GM23338 (cell line): ENCODE results near the gene ASPSCR1. TPM values are rescaled to one million over a fixed set of nuclear protein-coding genes. Genes with fewer than 3 reads are reported as not detected.

Experiments used
- ATAC-seq: fragments of 200-7000 bp; cut with Tn5 transposase; 3 replicates; pipeline ENCODE4 v1.9.1; 2020
- DNase-seq: peaks from one replicate; pipeline ENCODE4 v3.0.0-alpha.2; 2015; ENCODE audit warnings: low spot score
- H2AFZ ChIP-seq: fragments of 200-600 bp; sonication (generic); 2 replicates; pipeline ENCODE4 v1.8.0; 2016; ENCODE audit warnings: antibody characterized with exemption, mild to moderate bottlenecking, moderate library complexity
- H3F3A ChIP-seq: fragments of 200-600 bp; sonication (generic); replicated peaks from 2 replicates; pipeline ENCODE4 v1.8.0; 2017; ENCODE audit warnings: antibody characterized with exemption, mixed run types, low read depth
- H3K27ac ChIP-seq: fragments of 200-600 bp; sonication (generic); 2 replicates; pipeline ENCODE4 v1.6.1; 2016; ENCODE audit warnings: low read depth
- H3K27me3 ChIP-seq: fragments of 200-600 bp; sonication (generic); 2 replicates; pipeline ENCODE4 v1.8.0; 2016; ENCODE audit warnings: mild to moderate bottlenecking, mixed run types, moderate library complexity; ENCODE audit not compliant: insufficient read depth
- H3K36me3 ChIP-seq: fragments of 200-600 bp; sonication (generic); 2 replicates; pipeline ENCODE4 v1.8.0; 2016; ENCODE audit warnings: mild to moderate bottlenecking; ENCODE audit not compliant: insufficient read depth
- H3K4me1 ChIP-seq: fragments of 200-600 bp; sonication (generic); 2 replicates; pipeline ENCODE4 v1.8.0; 2016; ENCODE audit warnings: mild to moderate bottlenecking, moderate library complexity; ENCODE audit not compliant: insufficient read depth
- H3K4me2 ChIP-seq: fragments of 200-600 bp; sonication (generic); 2 replicates; pipeline ENCODE4 v1.7.1; 2017; ENCODE audit warnings: mixed run types
- H3K4me3 ChIP-seq: fragments of 200-600 bp; sonication (generic); 2 replicates; pipeline ENCODE4 v1.6.1; 2016; ENCODE audit warnings: mixed run types
- H3K79me2 ChIP-seq: fragments of 200-600 bp; sonication (generic); replicated peaks from 2 replicates; pipeline ENCODE4 v1.8.0; 2017; ENCODE audit warnings: mild to moderate bottlenecking; ENCODE audit not compliant: insufficient read depth
- H3K9me2 ChIP-seq: fragments of 200-600 bp; sonication (generic); 2 replicates; pipeline ENCODE4 v1.8.0; 2017; ENCODE audit not compliant: insufficient read depth
- H4K20me1 ChIP-seq: fragments of 200-600 bp; sonication (generic); replicated peaks from 2 replicates; pipeline ENCODE4 v1.8.0; 2017; ENCODE audit warnings: mild to moderate bottlenecking; ENCODE audit not compliant: insufficient read depth
- H3K27ac Mint-ChIP-seq: 2 replicates; pipeline ENCODE4 v1.8.0; 2020; ENCODE audit warnings: inconsistent platforms, mild to moderate bottlenecking, moderate library complexity, mixed read lengths
- H3K27me3 Mint-ChIP-seq: 3 replicates; pipeline ENCODE4 v1.8.0; 2022; ENCODE audit warnings: low read depth, mild to moderate bottlenecking, moderate library complexity, mixed read lengths, inconsistent platforms; ENCODE audit not compliant: insufficient read depth, poor library complexity
- H3K36me3 Mint-ChIP-seq: 3 replicates; pipeline ENCODE4 v1.8.0; 2021; ENCODE audit warnings: low read depth, mild to moderate bottlenecking, inconsistent platforms, moderate library complexity, mixed read lengths
- H3K4me1 Mint-ChIP-seq: 3 replicates; pipeline ENCODE4 v1.8.0; 2020; ENCODE audit warnings: mild to moderate bottlenecking, inconsistent platforms, mixed read lengths
- H3K4me3 Mint-ChIP-seq: 3 replicates; pipeline ENCODE4 v1.8.0; 2021; ENCODE audit warnings: moderate library complexity, mild to moderate bottlenecking, inconsistent platforms, mixed read lengths
- H3K9me3 Mint-ChIP-seq: 3 replicates; pipeline ENCODE4 v1.8.0; 2020; ENCODE audit warnings: moderate library complexity, mild to moderate bottlenecking, inconsistent platforms, mixed read lengths
- CREB1 ChIP-seq: fragments of 250-450 bp; sonication (Bioruptor Pico); IDR thresholded peaks from 2 replicates; pipeline ENCODE4 v1.5.0; 2020; ENCODE audit warnings: low read depth, mild to moderate bottlenecking, moderate library complexity
- EZH2 ChIP-seq: fragments of 200-600 bp; sonication (generic); IDR thresholded peaks from one replicate; pipeline ENCODE4 v1.8.0; 2017; ENCODE audit warnings: antibody characterized with exemption, mild to moderate bottlenecking, low read depth; ENCODE audit not compliant: unreplicated experiment
- EZH2phosphoT487 ChIP-seq: fragments of 200-600 bp; sonication (generic); IDR thresholded peaks from one replicate; pipeline ENCODE4 v1.8.1; 2018; ENCODE audit warnings: antibody characterized with exemption; ENCODE audit not compliant: unreplicated experiment
- JUNB ChIP-seq: IDR thresholded peaks from one replicate; pipeline ENCODE4 v1.6.1; 2016; ENCODE audit warnings: antibody characterized with exemption; ENCODE audit not compliant: unreplicated experiment
- NANOG ChIP-seq: IDR thresholded peaks from 2 replicates; pipeline ENCODE4 v1.6.1; 2016; ENCODE audit warnings: antibody characterized with exemption, borderline replicate concordance
- POLR2AphosphoS5 ChIP-seq: IDR thresholded peaks from 2 replicates; pipeline ENCODE4 v1.6.1; 2016; ENCODE audit warnings: antibody characterized with exemption, low read depth
- STAT1 ChIP-seq: IDR thresholded peaks from one replicate; pipeline ENCODE4 v1.6.1; 2016; ENCODE audit warnings: antibody characterized with exemption; ENCODE audit not compliant: unreplicated experiment
- ZNF114 ChIP-seq: fragments of 250-450 bp; sonication (Bioruptor Pico); IDR thresholded peaks from 2 replicates; pipeline ENCODE4 v1.5.0; 2020; ENCODE audit warnings: mild to moderate bottlenecking, moderate library complexity
- ZNF331 ChIP-seq: fragments of 250-450 bp; sonication (Bioruptor Pico); IDR thresholded peaks from 2 replicates; pipeline ENCODE4 v1.5.0; 2020; ENCODE audit warnings: low read depth, mild to moderate bottlenecking, moderate library complexity
- polyA plus RNA-seq: library from polyadenylated mRNA; unstranded; fragments of >200 nt; fragmentation: Nextera tagmentation; extraction: Ambion mirVana; gene quantifications from 2 replicates; pipeline ENCODE4 v1.2.1, GENCODE V29; 2016
- total RNA-seq: library from RNA; depleted of rRNA; stranded (reverse); fragments of >200 nt; shearing (Covaris generic); gene quantifications from 2 replicates; pipeline ENCODE4 v1.2.3, GENCODE V29; 2014
- TF ChIP-seq, protein P1 (sequence below): IDR thresholded peaks from one replicate; pipeline ENCODE4 v1.6.1; 2018; ENCODE audit warnings: antibody characterized with exemption; ENCODE audit not compliant: unreplicated experiment
- TF ChIP-seq, protein P2 (sequence below), 2 experiments: fragments of 200-600 bp in 1 of 2; sonication (generic) in 1 of 2; conservative IDR thresholded peaks; 2 replicates each; pipeline versions ENCODE4 v1.5.1 to v1.6.1; 2016 to 2017; ENCODE audit warnings: antibody characterized with exemption in 2 of 2, low read depth in 2 of 2, mild to moderate bottlenecking in 2 of 2, moderate library complexity in 1 of 2
- TF ChIP-seq, protein P3 (sequence below): fragments of 250-450 bp; sonication (Bioruptor Pico); IDR thresholded peaks from 2 replicates; pipeline ENCODE4 v1.5.0; 2020; ENCODE audit warnings: mild to moderate bottlenecking, moderate library complexity
- TF ChIP-seq, protein P4 (sequence below): IDR thresholded peaks from 2 replicates; pipeline ENCODE4 v1.6.1; 2016; ENCODE audit warnings: antibody characterized with exemption

The ASPSCR1 gene
- total and polyA plus RNA-seq, 2 experiments from 2014 or later, result 44.2 to 46.9 TPM

DNA sequence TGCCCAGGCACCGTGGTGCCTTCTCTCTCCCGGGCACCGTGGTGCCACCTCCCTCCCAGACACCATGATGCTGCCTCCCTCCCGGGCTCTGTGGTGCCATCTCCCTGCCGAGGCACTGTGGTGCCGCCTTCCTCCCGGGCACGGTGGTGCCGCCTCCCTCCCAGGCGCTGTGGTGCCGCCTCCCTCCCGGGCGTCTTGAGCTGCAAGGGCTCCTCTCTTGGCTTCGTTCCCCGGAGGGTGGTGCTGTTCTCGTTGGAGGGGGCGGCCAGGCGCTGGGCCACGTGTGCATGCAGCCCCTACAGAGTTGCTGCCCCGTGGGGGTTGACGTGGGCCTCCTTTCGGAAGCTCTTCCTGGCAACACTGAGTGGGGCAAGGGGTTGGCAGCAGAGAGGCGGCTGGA is 37.0 kb downstream of the ASPSCR1 start:
- H3K79me2 ChIP-seq, result no peaks in the 10 kb centered on the region
- no peaks in the 10 kb centered on the region for H3K27me3 ChIP-seq
- no peak overlapping the region for H3K4me2 ChIP-seq
- no peaks in the 10 kb centered on the region; the same call in 1 of the 2 replicates for H4K20me1 ChIP-seq
- DNase-seq (no peak), ATAC-seq (no peak)
- no peaks in the 10 kb centered on the region for H3K9me2 ChIP-seq
- H3F3A ChIP-seq, result 0 out of 2 replicates have a peak, but pooled peaks cover 4% of the 10 kb centered on the region
- no peaks in the 10 kb centered on the region for H3K9me3 Mint-ChIP-seq
- H3K4me3 Mint-ChIP-seq, result no peak overlapping the region
- TF ChIP-seq, protein P1, sequence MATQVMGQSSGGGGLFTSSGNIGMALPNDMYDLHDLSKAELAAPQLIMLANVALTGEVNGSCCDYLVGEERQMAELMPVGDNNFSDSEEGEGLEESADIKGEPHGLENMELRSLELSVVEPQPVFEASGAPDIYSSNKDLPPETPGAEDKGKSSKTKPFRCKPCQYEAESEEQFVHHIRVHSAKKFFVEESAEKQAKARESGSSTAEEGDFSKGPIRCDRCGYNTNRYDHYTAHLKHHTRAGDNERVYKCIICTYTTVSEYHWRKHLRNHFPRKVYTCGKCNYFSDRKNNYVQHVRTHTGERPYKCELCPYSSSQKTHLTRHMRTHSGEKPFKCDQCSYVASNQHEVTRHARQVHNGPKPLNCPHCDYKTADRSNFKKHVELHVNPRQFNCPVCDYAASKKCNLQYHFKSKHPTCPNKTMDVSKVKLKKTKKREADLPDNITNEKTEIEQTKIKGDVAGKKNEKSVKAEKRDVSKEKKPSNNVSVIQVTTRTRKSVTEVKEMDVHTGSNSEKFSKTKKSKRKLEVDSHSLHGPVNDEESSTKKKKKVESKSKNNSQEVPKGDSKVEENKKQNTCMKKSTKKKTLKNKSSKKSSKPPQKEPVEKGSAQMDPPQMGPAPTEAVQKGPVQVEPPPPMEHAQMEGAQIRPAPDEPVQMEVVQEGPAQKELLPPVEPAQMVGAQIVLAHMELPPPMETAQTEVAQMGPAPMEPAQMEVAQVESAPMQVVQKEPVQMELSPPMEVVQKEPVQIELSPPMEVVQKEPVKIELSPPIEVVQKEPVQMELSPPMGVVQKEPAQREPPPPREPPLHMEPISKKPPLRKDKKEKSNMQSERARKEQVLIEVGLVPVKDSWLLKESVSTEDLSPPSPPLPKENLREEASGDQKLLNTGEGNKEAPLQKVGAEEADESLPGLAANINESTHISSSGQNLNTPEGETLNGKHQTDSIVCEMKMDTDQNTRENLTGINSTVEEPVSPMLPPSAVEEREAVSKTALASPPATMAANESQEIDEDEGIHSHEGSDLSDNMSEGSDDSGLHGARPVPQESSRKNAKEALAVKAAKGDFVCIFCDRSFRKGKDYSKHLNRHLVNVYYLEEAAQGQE, result no peak
- TF ChIP-seq JUNB (no peak), EZH2phosphoT487 (no peak), NANOG (no peak), STAT1 (no peak), ZNF114 (CRISPR knock-in tag) (no peak), EZH2 (no peak), ZNF331 (no peak), POLR2AphosphoS5 (no peak), CREB1 (CRISPR knock-in tag) (no peak)
- TF ChIP-seq, protein P2, sequence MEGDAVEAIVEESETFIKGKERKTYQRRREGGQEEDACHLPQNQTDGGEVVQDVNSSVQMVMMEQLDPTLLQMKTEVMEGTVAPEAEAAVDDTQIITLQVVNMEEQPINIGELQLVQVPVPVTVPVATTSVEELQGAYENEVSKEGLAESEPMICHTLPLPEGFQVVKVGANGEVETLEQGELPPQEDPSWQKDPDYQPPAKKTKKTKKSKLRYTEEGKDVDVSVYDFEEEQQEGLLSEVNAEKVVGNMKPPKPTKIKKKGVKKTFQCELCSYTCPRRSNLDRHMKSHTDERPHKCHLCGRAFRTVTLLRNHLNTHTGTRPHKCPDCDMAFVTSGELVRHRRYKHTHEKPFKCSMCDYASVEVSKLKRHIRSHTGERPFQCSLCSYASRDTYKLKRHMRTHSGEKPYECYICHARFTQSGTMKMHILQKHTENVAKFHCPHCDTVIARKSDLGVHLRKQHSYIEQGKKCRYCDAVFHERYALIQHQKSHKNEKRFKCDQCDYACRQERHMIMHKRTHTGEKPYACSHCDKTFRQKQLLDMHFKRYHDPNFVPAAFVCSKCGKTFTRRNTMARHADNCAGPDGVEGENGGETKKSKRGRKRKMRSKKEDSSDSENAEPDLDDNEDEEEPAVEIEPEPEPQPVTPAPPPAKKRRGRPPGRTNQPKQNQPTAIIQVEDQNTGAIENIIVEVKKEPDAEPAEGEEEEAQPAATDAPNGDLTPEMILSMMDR (conservative IDR thresholded peaks at IDR 0.05; ENCODE audit: low read depth in 2 of 2), result no peak
- TF ChIP-seq, protein P3, sequence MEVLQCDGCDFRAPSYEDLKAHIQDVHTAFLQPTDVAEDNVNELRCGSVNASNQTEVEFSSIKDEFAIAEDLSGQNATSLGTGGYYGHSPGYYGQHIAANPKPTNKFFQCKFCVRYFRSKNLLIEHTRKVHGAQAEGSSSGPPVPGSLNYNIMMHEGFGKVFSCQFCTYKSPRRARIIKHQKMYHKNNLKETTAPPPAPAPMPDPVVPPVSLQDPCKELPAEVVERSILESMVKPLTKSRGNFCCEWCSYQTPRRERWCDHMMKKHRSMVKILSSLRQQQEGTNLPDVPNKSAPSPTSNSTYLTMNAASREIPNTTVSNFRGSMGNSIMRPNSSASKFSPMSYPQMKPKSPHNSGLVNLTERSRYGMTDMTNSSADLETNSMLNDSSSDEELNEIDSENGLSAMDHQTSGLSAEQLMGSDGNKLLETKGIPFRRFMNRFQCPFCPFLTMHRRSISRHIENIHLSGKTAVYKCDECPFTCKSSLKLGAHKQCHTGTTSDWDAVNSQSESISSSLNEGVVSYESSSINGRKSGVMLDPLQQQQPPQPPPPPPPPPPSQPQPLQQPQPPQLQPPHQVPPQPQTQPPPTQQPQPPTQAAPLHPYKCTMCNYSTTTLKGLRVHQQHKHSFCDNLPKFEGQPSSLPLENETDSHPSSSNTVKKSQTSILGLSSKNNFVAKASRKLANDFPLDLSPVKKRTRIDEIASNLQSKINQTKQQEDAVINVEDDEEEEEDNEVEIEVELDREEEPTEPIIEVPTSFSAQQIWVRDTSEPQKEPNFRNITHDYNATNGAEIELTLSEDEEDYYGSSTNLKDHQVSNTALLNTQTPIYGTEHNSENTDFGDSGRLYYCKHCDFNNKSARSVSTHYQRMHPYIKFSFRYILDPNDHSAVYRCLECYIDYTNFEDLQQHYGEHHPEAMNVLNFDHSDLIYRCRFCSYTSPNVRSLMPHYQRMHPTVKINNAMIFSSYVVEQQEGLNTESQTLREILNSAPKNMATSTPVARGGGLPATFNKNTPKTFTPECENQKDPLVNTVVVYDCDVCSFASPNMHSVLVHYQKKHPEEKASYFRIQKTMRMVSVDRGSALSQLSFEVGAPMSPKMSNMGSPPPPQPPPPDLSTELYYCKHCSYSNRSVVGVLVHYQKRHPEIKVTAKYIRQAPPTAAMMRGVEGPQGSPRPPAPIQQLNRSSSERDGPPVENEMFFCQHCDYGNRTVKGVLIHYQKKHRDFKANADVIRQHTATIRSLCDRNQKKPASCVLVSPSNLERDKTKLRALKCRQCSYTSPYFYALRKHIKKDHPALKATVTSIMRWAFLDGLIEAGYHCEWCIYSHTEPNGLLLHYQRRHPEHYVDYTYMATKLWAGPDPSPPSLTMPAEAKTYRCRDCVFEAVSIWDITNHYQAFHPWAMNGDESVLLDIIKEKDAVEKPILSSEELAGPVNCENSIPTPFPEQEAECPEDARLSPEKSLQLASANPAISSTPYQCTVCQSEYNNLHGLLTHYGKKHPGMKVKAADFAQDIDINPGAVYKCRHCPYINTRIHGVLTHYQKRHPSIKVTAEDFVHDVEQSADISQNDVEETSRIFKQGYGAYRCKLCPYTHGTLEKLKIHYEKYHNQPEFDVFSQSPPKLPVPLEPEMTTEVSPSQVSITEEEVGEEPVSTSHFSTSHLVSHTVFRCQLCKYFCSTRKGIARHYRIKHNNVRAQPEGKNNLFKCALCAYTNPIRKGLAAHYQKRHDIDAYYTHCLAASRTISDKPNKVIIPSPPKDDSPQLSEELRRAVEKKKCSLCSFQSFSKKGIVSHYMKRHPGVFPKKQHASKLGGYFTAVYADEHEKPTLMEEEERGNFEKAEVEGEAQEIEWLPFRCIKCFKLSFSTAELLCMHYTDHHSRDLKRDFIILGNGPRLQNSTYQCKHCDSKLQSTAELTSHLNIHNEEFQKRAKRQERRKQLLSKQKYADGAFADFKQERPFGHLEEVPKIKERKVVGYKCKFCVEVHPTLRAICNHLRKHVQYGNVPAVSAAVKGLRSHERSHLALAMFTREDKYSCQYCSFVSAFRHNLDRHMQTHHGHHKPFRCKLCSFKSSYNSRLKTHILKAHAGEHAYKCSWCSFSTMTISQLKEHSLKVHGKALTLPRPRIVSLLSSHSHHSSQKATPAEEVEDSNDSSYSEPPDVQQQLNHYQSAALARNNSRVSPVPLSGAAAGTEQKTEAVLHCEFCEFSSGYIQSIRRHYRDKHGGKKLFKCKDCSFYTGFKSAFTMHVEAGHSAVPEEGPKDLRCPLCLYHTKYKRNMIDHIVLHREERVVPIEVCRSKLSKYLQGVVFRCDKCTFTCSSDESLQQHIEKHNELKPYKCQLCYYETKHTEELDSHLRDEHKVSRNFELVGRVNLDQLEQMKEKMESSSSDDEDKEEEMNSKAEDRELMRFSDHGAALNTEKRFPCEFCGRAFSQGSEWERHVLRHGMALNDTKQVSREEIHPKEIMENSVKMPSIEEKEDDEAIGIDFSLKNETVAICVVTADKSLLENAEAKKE, result no peak
- TF ChIP-seq, protein P4, sequence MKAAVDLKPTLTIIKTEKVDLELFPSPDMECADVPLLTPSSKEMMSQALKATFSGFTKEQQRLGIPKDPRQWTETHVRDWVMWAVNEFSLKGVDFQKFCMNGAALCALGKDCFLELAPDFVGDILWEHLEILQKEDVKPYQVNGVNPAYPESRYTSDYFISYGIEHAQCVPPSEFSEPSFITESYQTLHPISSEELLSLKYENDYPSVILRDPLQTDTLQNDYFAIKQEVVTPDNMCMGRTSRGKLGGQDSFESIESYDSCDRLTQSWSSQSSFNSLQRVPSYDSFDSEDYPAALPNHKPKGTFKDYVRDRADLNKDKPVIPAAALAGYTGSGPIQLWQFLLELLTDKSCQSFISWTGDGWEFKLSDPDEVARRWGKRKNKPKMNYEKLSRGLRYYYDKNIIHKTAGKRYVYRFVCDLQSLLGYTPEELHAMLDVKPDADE, result no peak
- no peaks in the 10 kb centered on the region; the same call in 1 of the 2 replicates for H3K4me1 ChIP-seq
- H3K4me3 ChIP-seq, result no peak overlapping the region
- H3K27ac ChIP-seq, result no peak overlapping the region
- no peak overlapping the region for H2AFZ ChIP-seq
- peaks cover 6% of the 10 kb centered on the region; the same call in 1 of the 3 replicates for H3K36me3 Mint-ChIP-seq
- H3K27ac Mint-ChIP-seq, result no peak overlapping the region
- H3K27me3 Mint-ChIP-seq, result peaks cover 10% of the 10 kb centered on the region
- no peaks in the 10 kb centered on the region for H3K36me3 ChIP-seq
- H3K4me1 Mint-ChIP-seq, result no peaks in the 10 kb centered on the region
